NB4 (cell line): Measurements from ENCODE around the gene HMG20B.

Source experiments
- CTCF ChIP-seq: IDR thresholded peaks from one replicate; pipeline ENCODE4 v1.5.1; 2012; ENCODE audit warnings: low read depth, low read length
- MAX ChIP-seq: IDR thresholded peaks from 2 replicates; pipeline ENCODE4 v1.6.1; 2011; ENCODE audit warnings: low read depth, low read length
- POLR2A ChIP-seq: IDR thresholded peaks from 2 replicates; pipeline ENCODE4 v1.6.1; 2011; ENCODE audit warnings: mild to moderate bottlenecking; ENCODE audit not compliant: insufficient read length; ENCODE audit errors: extremely low read depth

GRCh38 chr19:3604227-3604986 is 31.7 kb downstream of the HMG20B start:
- TF ChIP-seq POLR2A (peak; percentile 19), CTCF (no peak), MAX (no peak)
